ENCODE measurements around the gene PLPPR5.
"Not testable (repeated sequence)": the region's sequence is repeated elsewhere in the genome, so short reads cannot be mapped to it uniquely, and the experiment has no call there.

Gene PLPPR5

DNA sequence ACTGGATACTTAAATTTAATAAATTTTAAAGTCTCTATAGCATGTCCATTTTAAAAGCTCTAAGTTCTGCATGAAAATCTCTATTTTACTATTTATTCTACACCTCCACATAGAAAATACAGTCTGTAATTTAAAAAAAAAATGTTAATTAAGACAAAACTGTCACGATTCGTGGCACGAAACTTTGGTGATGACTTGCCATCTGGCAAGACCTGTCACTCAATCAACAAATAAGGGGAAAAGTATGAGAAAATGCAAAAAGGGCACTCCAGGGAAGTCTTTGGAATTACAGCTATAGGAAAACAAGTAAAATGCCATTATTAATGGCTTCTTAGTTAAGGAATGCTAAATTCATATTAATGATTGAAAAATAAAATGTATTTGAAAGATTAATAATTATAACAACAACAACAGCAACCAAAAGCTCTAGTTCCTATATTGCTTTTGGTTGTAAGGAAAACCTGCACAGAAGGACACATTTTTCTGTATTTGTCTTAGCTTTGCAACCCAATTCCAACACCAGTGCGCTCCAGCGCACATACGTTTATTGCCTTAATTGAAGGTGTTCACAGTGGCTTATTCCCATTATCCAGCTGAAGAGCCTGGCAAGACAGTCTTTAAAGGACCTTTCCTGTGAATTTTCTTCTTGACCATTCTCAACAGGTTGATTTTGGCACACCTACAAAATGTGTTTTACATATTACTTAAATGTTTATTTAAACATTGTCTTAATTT lies 107.8 kb downstream of the PLPPR5 start:
- H3K4me3 ChIP-seq (replicated peaks; ENCODE audit: low read depth, low read length): no peak overlapping the region
- DNase-seq (ENCODE audit: low read depth): no peak
- TF ChIP-seq CTCF (IDR thresholded peaks at IDR 0.05; ENCODE audit: low read length, missing control alignments): no peak

DNA sequence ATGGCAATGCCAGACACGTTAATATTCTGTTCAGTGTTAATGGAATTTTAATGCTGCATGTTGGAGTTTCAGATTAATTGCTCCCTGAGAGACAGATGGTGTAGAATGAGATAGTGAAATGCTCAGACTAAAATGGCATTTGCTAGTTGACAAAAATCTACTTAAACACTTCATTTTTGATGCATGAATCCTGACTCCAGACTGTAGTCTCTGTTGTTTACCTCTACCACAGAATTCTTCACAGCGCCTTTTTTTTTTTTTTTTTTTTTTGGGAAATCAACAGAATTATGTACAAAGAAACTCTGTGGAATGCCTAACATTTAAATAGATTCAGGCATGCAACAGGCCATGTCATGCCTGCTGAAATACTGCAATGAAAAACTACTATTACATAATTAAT lies 111.3 kb downstream of the PLPPR5 start:
- no peak overlapping the region for H3K4me3 ChIP-seq (replicated peaks; ENCODE audit: low read depth, low read length)
- no peak for TF ChIP-seq CTCF (IDR thresholded peaks at IDR 0.05; ENCODE audit: low read length, missing control alignments)
- DNase-seq (ENCODE audit: low read depth): no peak

GRCh38 chr1:98888869-98889268 lies 115.8 kb downstream of the PLPPR5 start:
- TF ChIP-seq CTCF (IDR thresholded peaks at IDR 0.05; ENCODE audit: low read length, missing control alignments): no peak
- DNase-seq (ENCODE audit: low read depth): no peak
- no peak overlapping the region for H3K4me3 ChIP-seq (replicated peaks; ENCODE audit: low read depth, low read length)

DNA sequence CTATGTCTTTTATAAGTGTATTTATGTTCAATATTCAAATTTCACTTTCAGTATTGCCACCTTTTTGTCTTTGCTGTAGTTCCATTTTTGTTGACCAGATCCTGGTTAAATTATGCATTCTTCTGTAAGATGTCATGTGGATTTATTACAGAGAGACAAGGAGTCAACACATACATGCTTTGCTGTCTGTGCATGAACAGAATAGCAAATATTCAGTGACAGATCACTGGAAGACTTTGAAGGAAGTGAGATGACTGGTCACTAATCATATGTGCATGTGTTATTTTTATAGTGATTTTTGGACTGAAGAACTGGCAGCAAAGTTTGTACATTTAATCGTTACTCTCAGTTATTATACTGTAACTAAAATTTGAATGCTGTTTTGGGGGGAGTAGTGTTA lies 117.2 kb downstream of the PLPPR5 start:
- H3K4me3 ChIP-seq (replicated peaks; ENCODE audit: low read depth, low read length): no peak overlapping the region
- no peak for DNase-seq (ENCODE audit: low read depth)
- TF ChIP-seq CTCF (IDR thresholded peaks at IDR 0.05; ENCODE audit: low read length, missing control alignments): no peak

DNA sequence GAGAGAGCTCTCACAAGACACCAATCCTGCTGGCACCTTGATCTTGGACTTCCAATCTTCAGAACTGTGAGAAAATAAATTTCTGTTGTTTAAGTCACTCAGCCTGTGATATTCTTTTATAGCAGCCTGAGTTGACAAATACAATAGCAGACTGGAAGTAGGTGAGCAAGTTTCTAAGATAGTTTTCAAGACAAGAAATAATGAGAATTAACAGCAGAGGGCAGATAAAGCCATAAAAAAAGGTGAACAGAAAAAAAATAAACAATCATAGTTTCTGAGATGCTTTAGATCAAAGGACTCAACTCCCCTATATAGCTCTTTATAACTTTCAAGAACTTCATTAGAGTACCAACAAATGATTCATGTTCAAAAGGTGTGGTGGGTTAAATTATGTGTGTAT lies 119.8 kb downstream of the PLPPR5 start:
- no peak for DNase-seq (ENCODE audit: low read depth)
- H3K4me3 ChIP-seq (replicated peaks; ENCODE audit: low read depth, low read length): no peak overlapping the region
- TF ChIP-seq CTCF (IDR thresholded peaks at IDR 0.05; ENCODE audit: low read length, missing control alignments): no peak

- DNase-seq (ENCODE audit: low read depth): no peak
- H3K4me3 ChIP-seq (replicated peaks; ENCODE audit: low read depth, low read length): no peak overlapping the region
- no peak for TF ChIP-seq CTCF (IDR thresholded peaks at IDR 0.05; ENCODE audit: low read length, missing control alignments)
These were observed 122.8 kb downstream of the PLPPR5 start for GRCh38 chr1:98881901-98882300.

DNA sequence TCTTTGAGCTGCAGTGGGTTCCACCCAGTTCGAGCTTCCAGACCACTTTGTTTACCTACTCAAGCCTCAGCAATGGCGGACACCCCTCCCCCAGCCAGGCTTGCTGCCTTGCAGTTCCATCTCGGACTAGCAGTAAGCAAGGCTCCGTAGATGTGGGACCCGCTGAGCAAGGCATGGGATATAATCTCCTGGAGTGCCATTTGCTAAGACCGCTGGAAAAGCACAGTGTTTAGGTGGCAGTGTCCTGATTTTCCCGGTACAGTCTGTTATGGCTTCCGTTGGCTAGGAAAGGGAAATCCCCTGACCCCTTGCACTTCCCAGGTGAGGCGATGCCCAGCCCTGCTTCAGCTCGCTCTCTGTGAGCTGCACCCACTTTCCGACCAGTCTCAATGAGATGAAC lies 123.4 kb downstream of the PLPPR5 start:
- not testable (repeated sequence) for H3K4me3 ChIP-seq (replicated peaks; ENCODE audit: low read depth, low read length); DNase-seq (ENCODE audit: low read depth)
